Measurements from ENCODE around the gene LTA4H.

LTA4H gene

DNA sequence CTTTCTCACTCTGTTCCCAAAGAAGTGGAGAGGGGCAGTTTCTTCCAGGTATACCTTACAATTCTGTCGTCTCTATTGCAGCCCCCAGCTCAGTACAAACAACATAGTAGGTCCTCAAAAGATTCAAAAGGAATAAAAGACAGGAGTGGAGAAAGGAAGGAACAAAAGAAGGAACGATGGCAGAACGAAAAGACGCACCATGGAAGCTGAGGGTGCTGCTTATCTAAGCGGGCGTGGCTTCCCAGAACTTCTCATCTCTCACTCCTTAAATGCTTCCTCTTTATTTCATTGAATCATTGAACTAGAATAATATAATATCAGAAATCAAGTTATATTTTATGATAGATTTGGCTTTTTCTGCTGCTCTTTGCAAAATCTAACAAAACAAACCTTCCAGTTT, 13.7 kb upstream of the LTA4H start:
- Histone ChIP-seq H3K36me3 (ENCODE audit: insufficient read depth, low read length) (no peaks in the 10 kb centered on the region), H3K4me1 (ENCODE audit: insufficient read depth, low read length, poor library complexity, severe bottlenecking) (peaks cover 10% of the 10 kb centered on the region), H2AFZ (ENCODE audit: low read length) (no peak overlapping the region), H3K4me2 (ENCODE audit: low read depth, low read length, poor library complexity, severe bottlenecking) (no peak overlapping the region), H3K9me3 (ENCODE audit: insufficient read depth, low read depth, low read length) (no peaks in the 10 kb centered on the region), H4K20me1 (ENCODE audit: insufficient read depth, low read length, poor library complexity, severe bottlenecking) (no peaks in the 10 kb centered on the region), H3K79me2 (ENCODE audit: insufficient read depth, low read length) (no peaks in the 10 kb centered on the region), H3F3A (ENCODE audit: low read depth) (no peaks in the 10 kb centered on the region), H3K27me3 (ENCODE audit: insufficient read depth, low read length, poor library complexity, severe bottlenecking) (no peaks in the 10 kb centered on the region), H3K9me2 (replicated peaks; ENCODE audit: low read depth, low read length) (no peaks in the 10 kb centered on the region), H3K4me3 (ENCODE audit: low read length, poor library complexity, severe bottlenecking) (no peak overlapping the region), H3K9ac (ENCODE audit: low read depth, low read length, poor library complexity, severe bottlenecking) (no peak overlapping the region)
- TF ChIP-seq EZH2phosphoT487 (IDR thresholded peaks at IDR 0.05; ENCODE audit: borderline replicate concordance), result no peak
- TF ChIP-seq, protein P1, sequence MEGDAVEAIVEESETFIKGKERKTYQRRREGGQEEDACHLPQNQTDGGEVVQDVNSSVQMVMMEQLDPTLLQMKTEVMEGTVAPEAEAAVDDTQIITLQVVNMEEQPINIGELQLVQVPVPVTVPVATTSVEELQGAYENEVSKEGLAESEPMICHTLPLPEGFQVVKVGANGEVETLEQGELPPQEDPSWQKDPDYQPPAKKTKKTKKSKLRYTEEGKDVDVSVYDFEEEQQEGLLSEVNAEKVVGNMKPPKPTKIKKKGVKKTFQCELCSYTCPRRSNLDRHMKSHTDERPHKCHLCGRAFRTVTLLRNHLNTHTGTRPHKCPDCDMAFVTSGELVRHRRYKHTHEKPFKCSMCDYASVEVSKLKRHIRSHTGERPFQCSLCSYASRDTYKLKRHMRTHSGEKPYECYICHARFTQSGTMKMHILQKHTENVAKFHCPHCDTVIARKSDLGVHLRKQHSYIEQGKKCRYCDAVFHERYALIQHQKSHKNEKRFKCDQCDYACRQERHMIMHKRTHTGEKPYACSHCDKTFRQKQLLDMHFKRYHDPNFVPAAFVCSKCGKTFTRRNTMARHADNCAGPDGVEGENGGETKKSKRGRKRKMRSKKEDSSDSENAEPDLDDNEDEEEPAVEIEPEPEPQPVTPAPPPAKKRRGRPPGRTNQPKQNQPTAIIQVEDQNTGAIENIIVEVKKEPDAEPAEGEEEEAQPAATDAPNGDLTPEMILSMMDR (conservative IDR thresholded peaks at IDR 0.05; ENCODE audit: low read length), result no peak

DNA sequence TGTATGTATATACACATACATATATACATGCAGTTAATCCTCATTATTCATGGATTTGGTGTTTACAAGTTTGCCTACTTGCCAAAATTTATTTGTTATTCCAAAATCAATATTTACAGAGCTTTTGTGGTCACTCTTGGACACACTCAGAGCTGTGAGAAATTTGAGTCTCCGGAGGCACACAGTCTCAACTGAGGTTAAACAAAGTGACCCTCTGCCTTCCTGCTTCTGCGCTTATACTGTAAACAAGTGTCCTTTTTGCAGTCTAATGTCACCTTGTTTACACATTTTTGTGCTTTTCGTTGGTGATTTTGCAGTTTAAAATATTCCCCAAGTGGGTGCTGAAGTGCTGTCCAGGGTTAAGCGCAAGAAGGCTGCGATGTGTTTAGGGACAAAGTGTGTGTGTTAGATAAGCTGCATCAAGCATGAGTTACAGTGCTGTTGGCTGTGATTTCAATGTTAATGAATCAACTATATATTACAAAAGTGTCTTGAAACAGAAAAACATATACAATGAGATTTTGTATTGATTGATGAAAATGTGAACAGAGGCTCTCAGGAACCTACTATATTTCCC, 13.1 kb upstream of the LTA4H start:
- H3K4me2 ChIP-seq (ENCODE audit: low read depth, low read length, poor library complexity, severe bottlenecking), result no peak overlapping the region
- H3K27me3 ChIP-seq (ENCODE audit: insufficient read depth, low read length, poor library complexity, severe bottlenecking), result no peaks in the 10 kb centered on the region
- H3K9me3 ChIP-seq (ENCODE audit: insufficient read depth, low read depth, low read length), result no peaks in the 10 kb centered on the region
- H3F3A ChIP-seq (ENCODE audit: low read depth), result no peaks in the 10 kb centered on the region
- H3K79me2 ChIP-seq (ENCODE audit: insufficient read depth, low read length), result no peaks in the 10 kb centered on the region
- no peak overlapping the region for H3K9ac ChIP-seq (ENCODE audit: low read depth, low read length, poor library complexity, severe bottlenecking)
- H3K4me1 ChIP-seq (ENCODE audit: insufficient read depth, low read length, poor library complexity, severe bottlenecking), result peaks cover 10% of the 10 kb centered on the region
- no peaks in the 10 kb centered on the region for H4K20me1 ChIP-seq (ENCODE audit: insufficient read depth, low read length, poor library complexity, severe bottlenecking)
- H2AFZ ChIP-seq (ENCODE audit: low read length), result no peak overlapping the region
- no peaks in the 10 kb centered on the region for H3K36me3 ChIP-seq (ENCODE audit: insufficient read depth, low read length)
- TF ChIP-seq EZH2phosphoT487 (IDR thresholded peaks at IDR 0.05; ENCODE audit: borderline replicate concordance), result no peak
- TF ChIP-seq, protein P1 (conservative IDR thresholded peaks at IDR 0.05; ENCODE audit: low read length), result no peak
- no peak overlapping the region for H3K4me3 ChIP-seq (ENCODE audit: low read length, poor library complexity, severe bottlenecking)
- no peaks in the 10 kb centered on the region for H3K9me2 ChIP-seq (replicated peaks; ENCODE audit: low read depth, low read length)

DNA sequence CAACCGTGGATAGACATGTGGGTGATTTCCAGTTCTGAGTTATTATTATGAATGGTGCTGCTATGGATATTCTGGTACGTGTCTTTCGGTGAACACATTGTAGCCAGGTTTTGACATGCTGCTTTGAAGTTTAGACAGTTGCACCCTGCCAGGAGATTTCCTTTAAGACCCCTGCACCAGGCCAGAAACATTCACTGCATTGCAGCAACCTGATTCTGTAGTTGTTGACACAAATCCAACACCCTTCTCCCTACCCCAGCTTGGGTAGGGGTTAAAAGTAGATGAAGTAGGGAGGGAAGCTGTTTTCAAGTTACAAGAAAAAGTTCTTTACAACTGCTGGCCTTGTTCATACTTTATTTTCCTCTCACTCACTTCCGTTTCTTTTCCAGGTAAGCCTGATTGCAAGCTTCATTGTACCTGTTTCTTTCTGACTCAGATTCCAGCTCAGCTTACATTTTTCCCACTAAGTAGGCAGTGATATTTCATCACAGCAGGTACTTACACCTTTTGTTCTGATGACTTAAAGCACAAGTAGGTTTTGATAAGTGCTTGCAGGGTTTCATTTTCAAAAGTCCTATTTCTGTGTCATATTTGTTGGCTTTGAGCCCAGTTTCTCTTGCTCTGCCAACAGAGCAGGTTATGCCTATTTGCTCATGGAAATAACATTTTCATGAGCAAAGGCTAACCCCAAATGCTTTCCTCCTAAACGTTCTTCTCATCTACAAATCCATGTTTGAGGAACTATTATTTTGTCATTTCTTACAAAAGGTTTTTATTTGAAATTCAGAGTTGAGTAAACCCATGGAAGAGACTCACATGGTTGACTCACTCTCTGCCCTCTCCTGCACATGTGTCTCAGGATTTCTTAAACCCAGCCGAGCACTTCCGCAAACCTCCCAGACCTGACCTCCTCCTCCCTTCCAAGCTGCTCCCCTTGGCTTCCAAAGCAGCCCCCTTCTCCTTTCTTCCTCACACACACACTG, 12.1 kb upstream of the LTA4H start:
- no peak overlapping the region for H3K4me3 ChIP-seq (ENCODE audit: low read length, poor library complexity, severe bottlenecking)
- no peaks in the 10 kb centered on the region for H3K36me3 ChIP-seq (ENCODE audit: insufficient read depth, low read length)
- no peak overlapping the region for H3K9ac ChIP-seq (ENCODE audit: low read depth, low read length, poor library complexity, severe bottlenecking)
- H3K4me2 ChIP-seq (ENCODE audit: low read depth, low read length, poor library complexity, severe bottlenecking), result no peak overlapping the region
- no peaks in the 10 kb centered on the region for H3K27me3 ChIP-seq (ENCODE audit: insufficient read depth, low read length, poor library complexity, severe bottlenecking)
- TF ChIP-seq EZH2phosphoT487 (IDR thresholded peaks at IDR 0.05; ENCODE audit: borderline replicate concordance), result no peak
- TF ChIP-seq, protein P1 (conservative IDR thresholded peaks at IDR 0.05; ENCODE audit: low read length), result no peak
- H3K4me1 ChIP-seq (ENCODE audit: insufficient read depth, low read length, poor library complexity, severe bottlenecking), result peaks cover 10% of the 10 kb centered on the region
- no peaks in the 10 kb centered on the region for H3K9me2 ChIP-seq (replicated peaks; ENCODE audit: low read depth, low read length)
- H3K9me3 ChIP-seq (ENCODE audit: insufficient read depth, low read depth, low read length), result no peaks in the 10 kb centered on the region
- H3F3A ChIP-seq (ENCODE audit: low read depth), result no peaks in the 10 kb centered on the region
- H4K20me1 ChIP-seq (ENCODE audit: insufficient read depth, low read length, poor library complexity, severe bottlenecking), result no peaks in the 10 kb centered on the region
- H2AFZ ChIP-seq (ENCODE audit: low read length), result peak overlapping the region; percentile 72
- no peaks in the 10 kb centered on the region for H3K79me2 ChIP-seq (ENCODE audit: insufficient read depth, low read length)

Data from Loucy (cell line).